KG1 (cell line): ENCODE results near the gene ZNF419.

Experiments used
- DNase-seq: peaks from one replicate; lab custom pipeline; 2025; lab: John Stamatoyannopoulos, UW

Gene ZNF419

DNA sequence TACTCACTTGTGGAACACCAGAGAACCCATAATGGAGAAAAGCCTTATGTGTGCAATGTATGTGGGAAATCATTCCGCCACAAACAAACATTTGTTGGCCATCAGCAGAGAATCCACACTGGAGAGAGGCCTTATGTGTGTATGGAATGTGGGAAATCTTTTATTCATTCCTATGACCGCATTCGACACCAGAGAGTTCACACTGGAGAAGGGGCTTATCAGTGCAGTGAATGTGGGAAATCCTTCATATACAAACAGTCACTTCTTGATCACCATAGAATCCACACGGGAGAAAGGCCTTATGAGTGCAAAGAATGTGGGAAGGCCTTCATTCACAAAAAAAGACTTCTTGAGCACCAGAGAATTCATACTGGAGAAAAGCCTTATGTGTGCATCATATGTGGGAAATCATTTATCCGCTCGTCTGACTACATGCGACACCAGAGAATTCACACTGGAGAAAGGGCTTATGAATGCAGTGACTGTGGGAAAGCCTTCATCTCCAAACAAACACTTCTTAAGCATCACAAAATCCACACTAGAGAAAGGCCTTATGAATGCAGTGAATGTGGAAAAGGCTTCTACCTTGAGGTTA, 50.5 kb downstream of the ZNF419 start:
- no peak for DNase-seq
